Activated effector memory CD4-positive, alpha-beta T cell treated with Interleukin-2 at 50 U/mL for 16 hours (primary cell): Measurements from ENCODE around the gene BCAR1.

Experiments used
- DNase-seq: peaks from one replicate; pipeline ENCODE4 v3.0.0-alpha.2; 2020

BCAR1 gene

GRCh38 chr16:75198135-75198600 lies 53.3 kb downstream of the BCAR1 start:
- no peak for DNase-seq

- DNase-seq: no peak
Measured at GRCh38 chr16:75197522-75198134, 53.8 kb downstream of the BCAR1 start.

- no peak for DNase-seq
Measured at GRCh38 chr16:75196836-75197235, 54.6 kb downstream of the BCAR1 start.

GRCh38 chr16:75195811-75196790 lies 55.3 kb downstream of the BCAR1 start:
- DNase-seq: no peak

GRCh38 chr16:75193730-75194444 lies 57.5 kb downstream of the BCAR1 start:
- no peak for DNase-seq

- DNase-seq: no peak
Measured at GRCh38 chr16:75193265-75193650, 58.2 kb downstream of the BCAR1 start.

GRCh38 chr16:75192606-75193264 lies 58.7 kb downstream of the BCAR1 start:
- DNase-seq: no peak

GRCh38 chr16:75189638-75190245 lies 61.7 kb downstream of the BCAR1 start:
- DNase-seq: no peak

- no peak for DNase-seq
Measured at GRCh38 chr16:75188832-75189477, 62.5 kb downstream of the BCAR1 start.

GRCh38 chr16:75181630-75182029 lies 69.8 kb downstream of the BCAR1 start:
- DNase-seq: no peak

GRCh38 chr16:75179208-75179607 lies 72.2 kb downstream of the BCAR1 start:
- DNase-seq: no peak
